ENCODE results near the gene CDH13.

The CDH13 gene

DNA sequence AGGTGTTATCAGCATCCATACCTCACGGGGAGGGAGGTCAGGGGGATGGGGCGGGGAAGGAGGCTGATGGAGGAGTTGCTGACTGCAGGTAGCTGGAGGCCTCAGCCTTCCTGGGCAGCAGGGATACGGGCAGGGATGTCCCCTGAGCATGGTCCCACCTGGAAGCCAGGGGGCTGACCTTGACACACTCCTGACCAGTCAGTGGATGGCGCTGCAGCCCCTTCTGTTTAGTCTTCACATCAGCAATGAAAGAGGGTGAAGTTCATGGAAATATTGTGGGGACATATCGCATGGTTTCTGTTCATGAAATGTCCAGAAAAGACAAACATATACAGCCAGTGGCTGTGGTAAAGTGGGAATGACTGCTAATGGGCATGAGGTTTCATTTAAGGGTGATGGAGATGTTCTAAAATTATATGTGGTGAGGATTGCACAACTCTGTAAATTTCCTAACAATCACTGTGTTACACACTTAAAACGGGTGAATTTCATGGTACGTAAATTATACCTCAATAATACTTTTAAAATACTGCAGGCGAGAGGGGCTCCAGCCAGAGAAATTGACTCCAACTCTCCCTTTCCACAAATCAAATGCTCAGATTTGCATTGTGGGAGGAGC, 489.6 kb downstream of the CDH13 start:
- H3K27me3 ChIP-seq (ENCODE audit: control insufficient read depth in 1 of 2, insufficient read depth in 2 of 2, low read length in 2 of 2) = peaks cover 0 to 4% of the 10 kb centered on the region in 2 donors
- no peak overlapping the region for H3K27ac ChIP-seq (ENCODE audit: low read depth, low read length)
- H3K4me1 ChIP-seq (ENCODE audit: insufficient read depth, low read length) = no peaks in the 10 kb centered on the region
- no peaks in the 10 kb centered on the region for H3K36me3 ChIP-seq (ENCODE audit: insufficient read depth, low read length)
- no peak overlapping the region for H3K9ac ChIP-seq (ENCODE audit: low read length)
- H3K9me3 ChIP-seq (ENCODE audit: low read length) = no peaks in the 10 kb centered on the region
- H3K4me3 ChIP-seq (ENCODE audit: low read depth in 1 of 2, low read length in 2 of 2) = no peak overlapping the region

DNA sequence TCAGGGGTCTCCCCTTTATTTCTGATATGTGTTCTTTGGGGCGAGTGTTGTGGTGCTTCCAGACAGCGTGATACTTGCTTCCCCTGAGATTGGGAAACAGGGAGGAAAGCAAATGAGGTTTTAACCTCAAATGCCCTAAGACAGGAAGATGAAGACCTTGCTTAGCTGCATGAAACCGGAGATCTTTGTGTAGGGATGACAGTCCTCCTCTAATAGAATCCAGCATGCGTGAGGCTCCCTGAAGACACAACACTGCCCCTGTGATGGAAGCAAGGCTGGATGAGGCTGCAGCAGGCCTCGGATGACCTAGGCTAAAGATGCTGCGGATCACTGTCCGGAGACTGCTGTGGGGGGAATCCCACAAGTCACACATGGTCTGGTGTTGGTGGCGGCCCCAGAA, 491.0 kb downstream of the CDH13 start:
- H3K27ac ChIP-seq (ENCODE audit: low read depth, low read length) = no peak overlapping the region
- H3K36me3 ChIP-seq (ENCODE audit: insufficient read depth, low read length) = no peaks in the 10 kb centered on the region
- no peak overlapping the region for H3K4me3 ChIP-seq (ENCODE audit: low read depth in 1 of 2, low read length in 2 of 2)
- no peak overlapping the region for H3K9ac ChIP-seq (ENCODE audit: low read length)
- peaks cover 0 to 4% of the 10 kb centered on the region in 2 donors for H3K27me3 ChIP-seq (ENCODE audit: control insufficient read depth in 1 of 2, insufficient read depth in 2 of 2, low read length in 2 of 2)
- no peaks in the 10 kb centered on the region for H3K4me1 ChIP-seq (ENCODE audit: insufficient read depth, low read length)
- H3K9me3 ChIP-seq (ENCODE audit: low read length) = no peaks in the 10 kb centered on the region

DNA sequence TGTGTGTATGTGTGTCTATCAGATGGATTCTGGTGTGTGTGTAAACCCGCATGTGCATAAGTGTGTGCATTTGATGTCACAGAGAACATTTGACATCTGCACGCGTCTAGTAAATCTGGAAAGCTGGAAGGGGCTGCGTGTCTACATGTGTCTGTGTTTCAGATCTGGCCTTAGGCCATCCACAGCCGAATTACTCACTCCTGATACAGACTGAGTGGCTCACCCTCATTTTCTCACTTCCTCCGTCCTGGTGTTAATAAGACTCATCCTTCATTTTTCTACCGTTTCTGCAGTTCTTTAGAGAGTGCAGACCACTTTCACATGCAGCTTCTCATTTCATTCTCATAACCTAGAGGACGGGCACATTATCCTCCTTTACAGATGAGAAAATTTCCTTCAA, 491.6 kb downstream of the CDH13 start:
- Histone ChIP-seq H3K27ac (ENCODE audit: low read depth, low read length) (no peak overlapping the region), H3K9me3 (ENCODE audit: low read length) (no peaks in the 10 kb centered on the region), H3K36me3 (ENCODE audit: insufficient read depth, low read length) (no peaks in the 10 kb centered on the region), H3K4me1 (ENCODE audit: insufficient read depth, low read length) (no peaks in the 10 kb centered on the region), H3K9ac (ENCODE audit: low read length) (no peak overlapping the region), H3K4me3 (ENCODE audit: low read depth in 1 of 2, low read length in 2 of 2) (no peak overlapping the region), H3K27me3 (ENCODE audit: control insufficient read depth in 1 of 2, insufficient read depth in 2 of 2, low read length in 2 of 2) (peaks cover 0 to 4% of the 10 kb centered on the region in 2 donors)

DNA sequence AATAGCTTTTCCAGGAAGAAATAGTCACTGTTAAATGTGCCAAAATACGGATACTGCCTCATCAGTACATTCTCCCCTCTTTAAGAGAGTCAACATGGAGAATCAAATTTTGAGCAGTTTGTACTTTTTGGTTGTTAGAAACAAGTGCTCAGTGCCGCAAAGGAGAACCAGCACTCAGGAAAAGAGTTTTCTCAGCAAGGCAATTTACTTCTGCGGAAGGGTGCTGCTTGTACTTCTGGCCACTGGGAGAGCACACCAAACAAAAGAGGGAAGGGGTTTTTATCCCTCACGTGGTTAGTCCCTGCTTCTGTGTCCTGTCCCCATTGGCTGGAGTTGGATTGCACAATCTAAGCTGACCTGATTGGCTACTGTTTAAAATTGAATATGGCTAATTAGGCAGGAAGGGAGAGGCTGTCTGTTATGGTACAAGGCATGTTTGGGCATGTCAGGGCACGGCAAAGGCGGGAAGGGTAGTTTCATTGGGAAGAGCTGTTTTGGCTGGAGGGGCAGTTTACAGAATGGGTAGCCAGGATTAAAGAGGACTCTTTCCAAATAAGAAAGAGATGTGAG, 499.3 kb downstream of the CDH13 start:
- no peak overlapping the region for H3K9ac ChIP-seq (ENCODE audit: low read length)
- no peaks in the 10 kb centered on the region for H3K27me3 ChIP-seq (ENCODE audit: control insufficient read depth in 1 of 2, insufficient read depth in 2 of 2, low read length in 2 of 2)
- H3K9me3 ChIP-seq (ENCODE audit: low read length) = no peaks in the 10 kb centered on the region
- H3K4me1 ChIP-seq (ENCODE audit: insufficient read depth, low read length) = no peaks in the 10 kb centered on the region
- H3K4me3 ChIP-seq (ENCODE audit: low read depth in 1 of 2, low read length in 2 of 2) = no peak overlapping the region
- no peak overlapping the region for H3K27ac ChIP-seq (ENCODE audit: low read depth, low read length)
- H3K36me3 ChIP-seq (ENCODE audit: insufficient read depth, low read length) = no peaks in the 10 kb centered on the region

DNA sequence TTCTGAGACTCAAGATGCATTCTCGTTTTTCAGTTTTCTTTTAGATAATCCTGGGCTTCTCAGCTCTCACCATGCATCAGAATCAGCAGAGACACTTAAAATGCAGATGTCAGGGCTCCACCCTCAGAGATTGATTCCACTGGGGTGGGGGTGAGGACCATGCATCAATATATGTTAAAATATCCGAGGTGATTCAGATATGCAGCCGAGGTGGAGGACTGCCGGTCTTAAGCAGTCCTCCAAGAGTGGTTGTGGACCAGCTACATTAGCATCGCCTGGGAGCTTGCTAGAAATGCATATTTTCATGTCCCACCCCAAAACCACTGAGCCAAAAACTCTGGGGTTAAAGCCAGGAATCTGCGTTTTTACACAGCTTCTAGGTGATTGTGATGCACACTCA, 501.3 kb downstream of the CDH13 start:
- Histone ChIP-seq H3K4me1 (ENCODE audit: insufficient read depth, low read length) (no peaks in the 10 kb centered on the region), H3K36me3 (ENCODE audit: insufficient read depth, low read length) (no peaks in the 10 kb centered on the region), H3K9me3 (ENCODE audit: low read length) (no peaks in the 10 kb centered on the region), H3K4me3 (ENCODE audit: low read depth in 1 of 2, low read length in 2 of 2) (no peak overlapping the region), H3K27ac (ENCODE audit: low read depth, low read length) (no peak overlapping the region), H3K9ac (ENCODE audit: low read length) (no peak overlapping the region), H3K27me3 (ENCODE audit: control insufficient read depth in 1 of 2, insufficient read depth in 2 of 2, low read length in 2 of 2) (no peaks in the 10 kb centered on the region)

DNA sequence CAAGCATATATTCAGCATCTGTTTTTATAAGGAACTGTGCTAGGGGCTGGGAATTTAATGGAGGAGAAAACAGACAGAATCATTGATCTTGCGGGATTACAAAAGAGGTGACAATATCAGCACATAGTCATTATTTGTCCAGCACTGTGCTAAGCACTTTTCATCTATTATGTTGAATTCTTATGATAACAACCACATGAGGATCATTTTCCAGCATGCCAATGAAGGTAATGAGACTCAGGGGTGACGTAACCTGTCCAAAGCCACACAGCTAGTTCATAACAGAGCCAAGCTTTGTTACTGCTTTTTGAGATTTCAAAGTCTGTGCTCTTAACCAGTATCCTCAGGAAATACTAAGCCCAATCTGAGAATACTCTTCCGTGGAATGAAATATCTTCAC, 503.3 kb downstream of the CDH13 start:
- Histone ChIP-seq H3K9me3 (ENCODE audit: low read length) (no peaks in the 10 kb centered on the region), H3K36me3 (ENCODE audit: insufficient read depth, low read length) (no peaks in the 10 kb centered on the region), H3K4me1 (ENCODE audit: insufficient read depth, low read length) (no peaks in the 10 kb centered on the region), H3K9ac (ENCODE audit: low read length) (no peak overlapping the region), H3K27me3 (ENCODE audit: control insufficient read depth in 1 of 2, insufficient read depth in 2 of 2, low read length in 2 of 2) (no peaks in the 10 kb centered on the region), H3K27ac (ENCODE audit: low read depth, low read length) (no peak overlapping the region), H3K4me3 (ENCODE audit: low read depth in 1 of 2, low read length in 2 of 2) (no peak overlapping the region)

DNA sequence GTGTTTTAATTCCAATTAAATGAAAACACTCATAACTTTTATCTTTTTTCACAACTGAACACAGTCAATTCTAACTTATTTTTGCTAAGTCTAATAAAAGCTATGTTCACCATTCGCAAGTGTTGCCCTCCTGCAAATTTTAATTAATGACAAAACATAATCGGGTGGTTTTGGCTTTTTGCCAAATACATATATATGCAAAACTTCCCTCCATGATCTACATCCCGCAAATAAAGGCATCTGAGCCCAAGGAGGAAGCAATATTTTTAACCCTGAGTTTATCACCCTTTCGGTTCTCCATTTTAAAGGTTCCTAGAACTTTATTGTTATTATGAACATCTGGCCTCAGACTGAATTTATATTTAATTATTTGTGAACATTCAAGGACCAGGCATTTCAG, 507.9 kb downstream of the CDH13 start:
- H3K27me3 ChIP-seq (ENCODE audit: control insufficient read depth in 1 of 2, insufficient read depth in 2 of 2, low read length in 2 of 2) = no peaks in the 10 kb centered on the region
- no peak overlapping the region for H3K9ac ChIP-seq (ENCODE audit: low read length)
- no peak overlapping the region for H3K27ac ChIP-seq (ENCODE audit: low read depth, low read length)
- no peaks in the 10 kb centered on the region for H3K4me1 ChIP-seq (ENCODE audit: insufficient read depth, low read length)
- no peaks in the 10 kb centered on the region for H3K9me3 ChIP-seq (ENCODE audit: low read length)
- H3K4me3 ChIP-seq (ENCODE audit: low read depth in 1 of 2, low read length in 2 of 2) = no peak overlapping the region
- H3K36me3 ChIP-seq (ENCODE audit: insufficient read depth, low read length) = no peaks in the 10 kb centered on the region

DNA sequence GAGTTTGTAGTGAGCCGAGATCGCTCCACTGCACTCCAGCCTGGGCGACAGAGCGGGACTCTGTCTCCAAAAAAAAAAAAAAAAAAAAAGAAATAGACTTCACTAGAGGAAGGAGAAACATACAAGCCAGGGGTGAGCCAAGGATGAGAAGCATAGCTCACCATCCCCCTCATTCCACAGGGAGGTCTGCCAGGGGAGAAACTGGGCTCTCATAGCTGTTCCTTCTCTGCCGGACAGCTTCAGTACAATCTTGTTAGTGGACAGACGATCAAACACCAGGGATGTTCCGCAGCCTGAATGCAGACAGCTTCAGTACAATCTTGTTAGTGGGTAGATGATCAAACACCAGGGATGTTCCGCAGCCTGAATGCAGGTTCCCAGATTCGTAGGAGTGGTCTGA, 509.6 kb downstream of the CDH13 start:
- Histone ChIP-seq H3K9me3 (ENCODE audit: low read length) (no peaks in the 10 kb centered on the region), H3K4me3 (ENCODE audit: low read depth in 1 of 2, low read length in 2 of 2) (peak overlapping the region in 1 of 2 donors; percentile 35), H3K27ac (ENCODE audit: low read depth, low read length) (no peak overlapping the region)

DNA sequence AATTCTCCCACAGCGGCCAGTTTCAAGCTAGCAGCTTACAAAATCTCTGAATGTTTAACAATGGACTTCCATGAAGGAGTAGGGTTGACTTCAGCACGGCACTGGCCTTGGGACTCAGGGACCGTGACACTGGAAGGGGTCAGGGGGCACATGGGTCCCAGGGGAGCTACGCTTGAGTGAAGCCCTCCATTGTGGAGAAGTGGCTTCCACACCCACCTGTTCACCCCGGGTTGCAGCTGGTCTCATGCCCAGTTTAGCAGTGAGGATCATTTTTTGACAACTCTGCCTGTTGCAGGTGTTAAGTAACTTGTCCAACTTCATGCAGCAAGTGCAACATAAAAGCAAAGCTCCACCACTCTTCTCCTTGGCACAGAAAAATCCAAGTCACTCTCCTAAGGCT, 510.2 kb downstream of the CDH13 start:
- Histone ChIP-seq H3K9ac (ENCODE audit: low read length) (no peak overlapping the region), H3K27me3 (ENCODE audit: control insufficient read depth in 1 of 2, insufficient read depth in 2 of 2, low read length in 2 of 2) (no peaks in the 10 kb centered on the region), H3K27ac (ENCODE audit: low read depth, low read length) (no peak overlapping the region), H3K4me1 (ENCODE audit: insufficient read depth, low read length) (no peaks in the 10 kb centered on the region), H3K4me3 (ENCODE audit: low read depth in 1 of 2, low read length in 2 of 2) (peak overlapping the region in 1 of 2 donors; percentile 35), H3K36me3 (ENCODE audit: insufficient read depth, low read length) (no peaks in the 10 kb centered on the region), H3K9me3 (ENCODE audit: low read length) (no peaks in the 10 kb centered on the region)

More for the DNA sequence above, 509.6 kb downstream of the CDH13 start:
- Histone ChIP-seq H3K36me3 (ENCODE audit: insufficient read depth, low read length) (no peaks in the 10 kb centered on the region), H3K4me1 (ENCODE audit: insufficient read depth, low read length) (no peaks in the 10 kb centered on the region), H3K27me3 (ENCODE audit: control insufficient read depth in 1 of 2, insufficient read depth in 2 of 2, low read length in 2 of 2) (no peaks in the 10 kb centered on the region), H3K9ac (ENCODE audit: low read length) (no peak overlapping the region)

DNA sequence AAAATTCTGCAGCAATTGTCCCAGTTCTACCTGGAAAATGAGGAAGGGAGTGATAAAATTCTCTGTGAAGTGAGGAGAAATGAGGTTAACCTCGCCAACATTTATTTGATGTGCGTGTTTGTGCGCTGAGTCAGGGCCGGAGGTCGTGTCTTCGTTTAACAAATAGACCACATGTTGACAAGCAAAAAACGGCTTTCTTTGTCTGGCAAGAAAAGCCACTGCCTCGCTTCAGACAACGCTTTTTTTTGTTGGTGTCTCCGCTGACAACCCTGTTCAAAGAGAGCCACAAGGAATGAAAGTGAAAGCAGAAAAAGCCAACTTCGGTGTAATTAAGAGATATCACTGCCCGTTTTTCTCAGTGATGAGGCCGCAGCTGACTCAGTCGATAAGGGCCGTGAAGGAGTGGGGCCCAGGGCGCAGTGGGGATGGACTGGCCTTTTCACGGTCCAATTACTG, 510.6 kb downstream of the CDH13 start:
- H3K9ac ChIP-seq (ENCODE audit: low read length) = no peak overlapping the region
- H3K9me3 ChIP-seq (ENCODE audit: low read length) = no peaks in the 10 kb centered on the region
- no peak overlapping the region for H3K27ac ChIP-seq (ENCODE audit: low read depth, low read length)
- peak overlapping the region in 1 of 2 donors; percentile 35 for H3K4me3 ChIP-seq (ENCODE audit: low read depth in 1 of 2, low read length in 2 of 2)
- H3K36me3 ChIP-seq (ENCODE audit: insufficient read depth, low read length) = no peaks in the 10 kb centered on the region
- H3K4me1 ChIP-seq (ENCODE audit: insufficient read depth, low read length) = no peaks in the 10 kb centered on the region
- no peaks in the 10 kb centered on the region for H3K27me3 ChIP-seq (ENCODE audit: control insufficient read depth in 1 of 2, insufficient read depth in 2 of 2, low read length in 2 of 2)

DNA sequence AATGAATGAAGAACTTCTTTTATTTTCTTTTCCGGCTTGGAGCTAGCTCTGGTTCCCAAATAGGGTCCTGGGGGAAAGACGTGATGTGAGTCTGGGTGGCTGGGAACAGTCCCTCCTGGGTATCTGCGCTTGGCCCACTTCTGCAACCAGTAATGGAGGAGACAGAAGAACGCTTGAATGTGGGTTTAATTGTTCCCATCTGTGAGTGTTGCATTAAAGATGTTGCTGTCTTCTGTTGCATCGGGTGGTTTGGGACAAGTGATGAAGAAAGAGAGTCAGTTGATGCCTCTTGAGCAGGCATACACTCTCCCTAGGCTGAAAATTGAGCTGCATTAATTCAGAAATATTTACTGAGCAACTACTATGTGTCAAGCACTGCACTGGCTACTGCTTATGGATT, 511.1 kb downstream of the CDH13 start:
- Histone ChIP-seq H3K9me3 (ENCODE audit: low read length) (no peaks in the 10 kb centered on the region), H3K36me3 (ENCODE audit: insufficient read depth, low read length) (no peaks in the 10 kb centered on the region), H3K9ac (ENCODE audit: low read length) (no peak overlapping the region), H3K4me1 (ENCODE audit: insufficient read depth, low read length) (no peaks in the 10 kb centered on the region), H3K27me3 (ENCODE audit: control insufficient read depth in 1 of 2, insufficient read depth in 2 of 2, low read length in 2 of 2) (no peaks in the 10 kb centered on the region), H3K4me3 (ENCODE audit: low read depth in 1 of 2, low read length in 2 of 2) (no peak overlapping the region), H3K27ac (ENCODE audit: low read depth, low read length) (no peak overlapping the region)

DNA sequence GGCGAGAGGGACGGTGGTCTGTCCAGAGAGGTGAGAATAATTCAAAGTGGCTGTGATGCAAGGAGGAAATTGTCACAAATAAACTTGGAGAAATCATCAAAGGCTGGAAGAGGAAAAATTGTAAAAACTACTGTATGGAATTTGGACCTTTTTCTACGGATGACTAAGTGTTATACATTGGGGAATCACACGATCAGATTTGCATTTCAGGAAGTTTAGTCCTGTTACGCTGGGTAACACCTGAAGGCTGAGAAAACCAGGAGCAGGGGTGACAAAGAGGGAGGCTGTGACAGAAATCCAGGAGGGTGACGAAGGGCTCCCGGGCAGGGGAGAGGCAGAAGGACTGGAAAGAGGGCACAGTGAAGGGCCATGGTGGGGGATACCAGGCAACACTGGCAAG, 511.7 kb downstream of the CDH13 start:
- Histone ChIP-seq H3K27ac (ENCODE audit: low read depth, low read length) (no peak overlapping the region), H3K4me1 (ENCODE audit: insufficient read depth, low read length) (no peaks in the 10 kb centered on the region), H3K9me3 (ENCODE audit: low read length) (no peaks in the 10 kb centered on the region), H3K36me3 (ENCODE audit: insufficient read depth, low read length) (no peaks in the 10 kb centered on the region), H3K9ac (ENCODE audit: low read length) (no peak overlapping the region), H3K27me3 (ENCODE audit: control insufficient read depth in 1 of 2, insufficient read depth in 2 of 2, low read length in 2 of 2) (no peaks in the 10 kb centered on the region), H3K4me3 (ENCODE audit: low read depth in 1 of 2, low read length in 2 of 2) (no peak overlapping the region)

All from muscle layer of colon (tissue), 2 donors.